GM12878 (cell line): ENCODE measurements around the gene MAPKAP1.

ENCODE experiments used
- POLR2A ChIP-seq: IDR thresholded peaks from 2 replicates; pipeline ENCODE4 v1.6.1; 2011; ENCODE audit warnings: low read depth, mild to moderate bottlenecking, low read length
- SP1 ChIP-seq: IDR thresholded peaks from one replicate; pipeline ENCODE4 v1.6.1; 2011; ENCODE audit warnings: low read depth, low read length
- SRF ChIP-seq, 2 experiments: IDR thresholded peaks; 2 replicates each; pipeline ENCODE4 v1.6.1; 2011; ENCODE audit warnings: low read depth in 2 of 2, low read length in 2 of 2, mild to moderate bottlenecking in 1 of 2, moderate library complexity in 1 of 2

- TF ChIP-seq SP1 (no peak), POLR2A (no peak), SRF (IDR thresholded peaks at IDR 0.05; ENCODE audit: low read depth in 2 of 2, low read length in 2 of 2) (no peak)
These were observed 243.1 kb downstream of the MAPKAP1 start for GRCh38 chr9:125463926-125464325.
